HG03139 (cell line): Measurements from ENCODE around the gene SGMS1.
"Not testable (repeated sequence)": the region's sequence is repeated elsewhere in the genome, so short reads cannot be mapped to it uniquely, and the experiment has no call there.

Source experiments
- ATAC-seq: cut with Tn5 transposase; IDR thresholded peaks from one replicate; pipeline ENCODE4 v1.9.1; 2021; ENCODE audit not compliant: unreplicated experiment

Gene SGMS1

GRCh38 chr10:50512743-50513416, 110.9 kb downstream of the SGMS1 start:
- ATAC-seq = peak; percentile 40

GRCh38 chr10:50512214-50512595, 111.6 kb downstream of the SGMS1 start:
- ATAC-seq = peak; percentile 16

- peak; percentile 11 for ATAC-seq
Observed at GRCh38 chr10:50511492-50512213, 112.1 kb downstream of the SGMS1 start.

DNA sequence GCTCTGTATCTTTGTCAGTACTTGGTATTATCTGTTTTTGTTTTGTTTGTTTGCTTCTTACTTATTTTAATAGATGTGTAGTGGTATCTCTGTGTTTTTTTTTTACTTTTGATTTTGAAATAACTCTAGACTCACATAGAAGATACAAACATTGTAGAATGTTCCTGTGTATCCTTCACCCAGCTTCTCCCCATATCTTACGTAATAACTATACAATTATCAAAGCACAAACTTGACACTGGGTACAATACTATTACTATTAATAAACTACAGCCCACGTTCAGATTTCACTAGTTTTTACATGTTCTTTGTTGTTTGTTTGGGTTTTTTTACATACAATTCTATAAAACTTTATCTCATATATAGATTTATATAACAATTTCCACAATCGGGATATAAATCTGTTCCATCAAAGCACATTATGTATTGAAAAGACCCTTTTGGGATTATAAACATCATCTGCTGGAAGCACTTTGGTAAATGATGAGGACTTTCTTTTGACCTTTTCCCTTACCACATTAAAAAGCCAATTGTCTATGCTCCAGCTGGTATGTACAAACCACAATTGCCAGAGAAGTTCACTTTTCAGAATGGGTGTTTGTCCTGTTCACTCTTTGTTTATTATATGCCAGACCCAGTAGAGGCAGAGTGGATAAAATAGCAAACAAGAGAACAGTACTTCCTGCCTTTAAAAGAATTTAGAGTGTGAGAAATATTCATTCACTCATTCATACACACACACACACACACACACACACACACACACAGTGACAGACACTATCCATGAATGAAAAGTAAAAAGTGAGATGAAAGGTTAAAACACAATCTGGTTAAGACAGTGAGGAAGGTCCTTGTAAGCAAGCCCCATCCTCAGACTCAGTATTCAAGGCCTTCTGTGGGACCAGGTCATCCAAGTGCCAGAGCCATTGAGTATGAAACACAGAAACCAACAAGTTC, 113.0 kb downstream of the SGMS1 start:
- ATAC-seq = no peak

DNA sequence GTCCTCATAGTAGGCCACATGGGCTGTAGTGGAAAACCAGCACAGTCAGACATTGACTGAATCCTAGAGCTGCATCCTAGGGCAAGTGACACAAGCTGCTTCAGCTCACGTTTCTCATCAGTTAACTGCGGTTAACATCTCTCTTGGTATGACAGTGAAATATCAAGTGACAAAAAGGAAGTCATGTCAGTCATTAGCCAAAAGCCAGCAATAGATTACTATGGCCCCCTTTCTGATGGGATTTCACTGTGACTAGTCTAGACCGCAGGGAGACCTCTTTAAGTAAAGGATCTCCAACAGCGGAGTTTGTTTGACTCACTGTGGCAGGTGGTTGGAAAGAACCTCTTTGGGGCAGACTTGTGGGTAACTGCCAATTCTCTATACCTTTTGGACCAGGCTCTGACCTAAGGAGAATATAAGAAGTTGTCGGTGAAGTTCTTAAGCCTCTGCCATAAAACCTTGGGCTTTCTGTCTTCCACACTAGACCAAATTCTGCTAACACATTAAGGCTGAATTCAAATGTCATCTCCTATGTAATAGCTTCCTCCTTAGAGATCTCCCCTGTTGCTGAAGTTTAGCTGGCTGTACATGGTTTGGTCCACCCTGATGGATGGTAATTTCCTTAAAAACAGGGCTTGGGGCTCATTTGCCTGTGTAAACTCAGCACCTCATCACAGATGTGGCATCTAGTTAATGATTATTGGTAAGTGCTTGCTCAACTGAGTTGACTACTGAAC, 115.3 kb downstream of the SGMS1 start:
- peak; percentile 59 for ATAC-seq

- no peak for ATAC-seq
Observed at GRCh38 chr10:50506861-50507573, 116.7 kb downstream of the SGMS1 start.

GRCh38 chr10:50504389-50504788, 119.4 kb downstream of the SGMS1 start:
- no peak for ATAC-seq

DNA sequence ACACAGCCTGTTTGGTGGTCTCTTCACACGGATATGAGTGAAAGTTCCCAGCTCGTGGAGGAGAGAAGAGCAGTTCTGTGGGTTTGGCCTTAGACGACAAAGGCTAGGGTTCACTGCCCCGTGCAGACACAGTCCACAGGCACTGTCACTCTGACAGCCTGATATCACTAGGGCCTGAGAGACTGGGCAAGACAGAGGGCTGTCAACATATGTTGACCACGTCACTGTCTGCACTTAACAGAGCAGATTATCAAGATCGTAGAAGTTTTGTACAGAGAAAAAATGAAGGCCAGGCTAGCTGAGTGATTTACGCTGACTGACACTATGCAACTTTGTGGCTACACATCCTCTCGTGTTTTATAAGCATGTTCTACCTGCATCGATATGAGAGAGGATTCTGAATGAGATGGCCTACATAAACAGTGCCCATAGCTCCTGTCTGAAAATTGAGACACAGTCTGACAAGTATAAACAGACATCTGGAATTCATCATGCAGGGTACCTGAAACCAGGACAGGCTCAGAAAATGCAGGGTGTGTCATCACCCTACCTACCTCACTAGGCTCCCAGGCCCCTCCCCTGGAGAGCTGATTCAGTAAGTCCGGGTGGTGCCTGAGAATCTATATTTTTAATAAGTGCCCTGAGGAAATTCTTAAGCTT, 120.0 kb downstream of the SGMS1 start:
- no peak for ATAC-seq

DNA sequence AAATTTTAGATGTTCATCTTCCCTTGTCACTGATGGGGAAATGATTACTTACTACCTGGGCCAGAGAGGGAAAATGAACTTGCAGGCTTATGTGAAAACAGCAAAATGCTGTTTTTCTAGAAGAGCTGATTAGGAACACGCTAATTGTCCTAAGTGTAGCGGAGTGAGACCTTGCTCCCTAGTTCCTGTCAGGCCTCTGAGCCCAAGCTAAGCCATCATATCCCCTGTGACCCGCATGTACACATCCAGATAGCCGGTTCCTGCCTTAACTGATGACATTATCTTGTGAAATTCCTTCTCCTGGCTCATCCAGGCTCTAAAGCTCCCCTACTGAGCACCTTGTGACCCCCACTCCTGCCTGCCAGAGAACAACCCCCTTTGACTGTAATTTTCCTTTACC, 120.6 kb downstream of the SGMS1 start:
- ATAC-seq = not testable (repeated sequence)

DNA sequence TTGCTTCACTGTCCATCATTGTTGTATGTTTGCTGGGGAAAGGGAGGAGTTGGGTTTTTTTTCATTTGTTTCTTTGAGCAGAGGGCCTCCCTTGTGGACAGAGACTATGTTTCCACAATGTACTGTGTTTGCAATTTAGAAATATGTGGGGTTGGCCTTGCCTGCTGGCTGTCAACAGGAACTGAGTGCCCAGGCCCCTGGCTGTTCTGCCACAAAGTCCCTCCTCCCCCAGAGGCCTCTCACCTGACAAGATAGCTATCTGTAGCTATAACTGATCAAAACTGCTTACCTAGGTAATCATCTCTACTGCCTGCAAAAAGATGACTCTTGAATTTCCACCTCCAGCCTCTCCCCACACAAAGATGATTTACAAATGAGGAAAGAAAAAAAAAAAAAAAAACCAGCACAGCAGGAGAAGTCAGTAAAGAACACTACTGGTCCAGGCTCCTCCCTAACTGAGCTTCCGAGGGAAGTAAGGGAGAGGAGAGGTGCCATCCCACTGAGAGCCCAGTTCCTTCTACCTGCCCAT, 121.8 kb downstream of the SGMS1 start:
- no peak for ATAC-seq

- no peak for ATAC-seq
Observed at GRCh38 chr10:50501478-50501877, 122.3 kb downstream of the SGMS1 start.

- no peak for ATAC-seq
Observed at GRCh38 chr10:50498465-50498864, 125.3 kb downstream of the SGMS1 start.

DNA sequence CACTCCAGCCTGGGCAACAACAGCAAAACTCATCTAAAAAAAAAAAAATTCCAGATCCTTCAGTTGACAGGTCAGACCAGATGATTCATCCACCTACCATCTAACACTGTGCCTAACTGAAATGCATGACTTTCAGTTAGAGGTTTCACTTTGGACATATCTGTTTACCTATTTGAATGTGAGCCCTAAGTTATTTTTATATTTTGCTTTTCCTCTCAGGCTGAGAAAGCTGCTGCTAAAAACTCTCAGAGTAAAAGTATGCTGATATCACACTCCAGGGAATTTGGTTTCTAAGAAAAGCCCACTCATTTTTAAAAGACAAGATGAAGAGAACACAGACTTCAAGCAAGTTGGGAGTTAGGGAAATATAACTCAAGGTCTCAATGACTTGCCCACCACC, 126.0 kb downstream of the SGMS1 start:
- peak; percentile 88 for ATAC-seq

GRCh38 chr10:50496228-50496627, 127.5 kb downstream of the SGMS1 start:
- no peak for ATAC-seq

- no peak for ATAC-seq
Observed at GRCh38 chr10:50490241-50490640, 133.5 kb downstream of the SGMS1 start.

DNA sequence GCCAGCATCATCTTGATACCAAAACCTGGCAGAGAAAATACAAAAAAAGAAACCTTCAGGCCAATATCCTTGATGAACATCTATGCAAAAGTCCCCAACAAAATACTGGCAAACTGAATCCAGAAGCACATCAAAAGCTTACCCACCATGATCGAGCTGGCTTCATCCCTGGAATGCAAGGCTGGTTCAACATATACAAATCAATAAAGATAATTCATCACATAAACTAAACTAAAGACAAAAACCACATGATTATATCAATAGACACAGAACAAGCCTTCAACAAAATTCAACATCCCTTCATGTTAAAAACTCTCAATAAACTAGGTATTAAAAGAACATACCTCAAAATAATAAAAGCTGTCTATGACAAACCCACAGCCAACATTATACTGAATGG, 139.2 kb downstream of the SGMS1 start:
- not testable (repeated sequence) for ATAC-seq

DNA sequence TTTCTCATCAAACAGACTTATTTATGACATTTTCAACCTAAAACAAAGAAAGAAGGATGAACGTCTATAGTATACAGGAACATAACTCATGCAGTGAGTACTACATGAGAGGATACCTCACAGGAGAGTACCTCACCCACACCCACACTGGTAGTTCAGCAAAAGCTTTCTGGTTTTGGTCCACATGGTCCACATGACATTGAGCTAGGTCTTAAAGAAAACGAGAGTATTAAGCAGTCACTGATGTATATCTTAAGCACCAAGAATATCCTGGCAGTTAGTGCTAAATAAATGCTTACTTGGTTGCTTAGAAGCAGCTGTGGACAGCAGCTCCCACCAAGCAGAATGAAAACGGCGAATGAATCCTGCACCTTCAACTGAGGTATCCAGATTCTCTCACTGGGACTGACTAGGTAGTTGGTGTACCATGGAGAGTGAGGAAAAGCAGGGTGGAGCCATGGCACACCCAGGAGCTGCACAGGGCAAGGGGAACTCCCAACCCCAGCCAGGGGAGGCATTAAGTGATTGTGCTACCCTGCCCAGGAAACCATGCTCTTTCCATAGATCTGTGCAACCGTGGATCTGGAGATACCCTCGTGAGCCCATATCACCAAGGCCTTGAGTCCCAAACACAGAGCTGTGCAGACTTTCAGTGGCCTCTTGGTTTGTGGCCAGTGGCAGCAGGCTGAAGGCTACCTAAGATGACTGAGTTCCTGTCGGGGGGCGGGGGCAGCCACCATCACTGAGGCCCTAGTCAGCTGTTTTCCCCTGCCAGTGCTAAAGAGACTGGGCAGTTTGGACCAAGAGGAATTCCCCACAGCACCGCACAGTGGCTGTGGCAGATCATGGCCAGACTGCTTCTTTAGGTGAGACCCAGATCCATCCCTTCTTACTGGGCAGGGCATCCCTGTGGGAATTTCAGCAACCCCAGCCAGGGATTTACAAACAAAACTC, 143.4 kb downstream of the SGMS1 start:
- ATAC-seq = no peak
